HG03175 (cell line): ENCODE results near the gene PRKG2.
"Not testable (repeated sequence)": the region's sequence is repeated elsewhere in the genome, so short reads cannot be mapped to it uniquely, and the experiment has no call there.

Experiments
- ATAC-seq: cut with Tn5 transposase; IDR thresholded peaks from one replicate; pipeline ENCODE4 v1.9.1; 2021; ENCODE audit warnings: mild to moderate bottlenecking, moderate library complexity; ENCODE audit not compliant: unreplicated experiment

The PRKG2 gene

GRCh38 chr4:81164126-81164525 lies 50.9 kb downstream of the PRKG2 start:
- ATAC-seq = no peak

DNA sequence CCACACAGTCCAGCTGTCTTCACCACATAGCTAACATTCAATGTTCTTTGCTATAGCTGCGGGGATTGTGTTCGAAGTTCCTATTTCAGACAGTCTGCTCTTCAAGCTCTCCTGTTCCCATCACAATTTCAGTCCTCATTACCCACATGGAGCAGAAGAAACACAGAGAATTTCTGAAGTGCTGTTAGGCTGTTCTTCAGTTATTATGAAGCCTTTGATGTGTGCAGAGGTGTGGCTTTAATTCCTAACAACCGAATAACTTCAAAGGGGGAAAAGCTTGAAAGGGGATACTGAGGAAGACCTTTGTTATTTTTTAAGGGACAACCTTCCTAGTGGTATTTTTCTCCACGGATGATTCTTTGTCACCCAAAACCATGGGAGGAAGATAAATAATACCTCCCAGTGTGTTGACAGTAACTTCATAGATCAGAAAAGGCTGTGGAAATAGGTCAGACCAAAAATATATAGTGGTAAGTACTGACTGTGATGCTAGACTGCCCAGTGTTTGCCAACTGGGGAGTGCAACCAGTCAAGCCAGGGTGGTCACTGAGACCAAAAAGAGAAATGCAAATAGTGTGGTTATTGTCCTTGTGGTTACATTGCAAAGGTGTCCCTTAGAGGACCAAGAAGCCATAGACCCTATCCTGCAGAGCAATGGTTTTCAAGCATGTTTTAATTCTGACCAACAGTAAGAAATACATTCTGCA lies 52.1 kb downstream of the PRKG2 start:
- ATAC-seq = no peak

GRCh38 chr4:81153714-81154323 lies 61.2 kb downstream of the PRKG2 start:
- ATAC-seq = not testable (repeated sequence)

DNA sequence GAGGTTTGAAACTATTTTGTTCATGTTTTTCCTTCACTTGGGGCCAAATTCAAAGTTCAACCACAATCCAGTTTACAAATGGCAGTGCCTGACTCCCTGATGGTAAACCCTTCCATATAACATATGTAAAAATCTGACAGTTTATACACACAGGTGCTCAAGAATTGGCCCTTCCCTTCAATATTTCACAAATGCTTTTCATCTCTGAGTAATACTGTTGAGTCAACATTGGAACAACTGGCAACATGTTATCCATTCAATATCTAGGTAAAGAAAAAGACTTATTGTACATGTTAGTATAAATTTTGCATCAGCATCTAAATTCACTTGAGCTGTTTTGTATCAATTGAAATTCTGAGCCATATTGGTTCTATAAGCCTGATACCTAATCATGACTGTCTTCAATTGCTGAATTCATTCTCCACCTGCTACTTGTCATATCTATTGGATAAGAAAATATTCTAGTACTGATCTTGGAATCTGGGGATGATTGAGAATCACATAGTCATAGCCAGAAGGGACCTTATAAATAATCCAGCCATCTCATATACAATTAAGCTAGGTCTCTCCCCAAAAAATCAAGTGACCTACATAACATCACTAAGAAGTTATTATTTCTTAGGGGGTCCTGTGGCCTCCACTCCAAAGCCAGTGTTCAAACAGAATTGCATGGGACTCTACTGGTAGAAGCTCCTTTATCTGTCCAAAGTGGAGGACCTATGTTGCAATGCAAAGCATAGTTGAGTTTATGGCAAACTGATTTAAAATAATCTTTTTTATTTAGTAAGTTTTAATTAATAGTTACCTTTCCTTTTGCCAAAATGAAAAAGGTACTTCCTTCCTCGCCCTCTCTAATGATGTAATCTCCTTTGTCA lies 61.9 kb downstream of the PRKG2 start:
- no peak for ATAC-seq

GRCh38 chr4:81149976-81150375 lies 65.0 kb downstream of the PRKG2 start:
- ATAC-seq = no peak

DNA sequence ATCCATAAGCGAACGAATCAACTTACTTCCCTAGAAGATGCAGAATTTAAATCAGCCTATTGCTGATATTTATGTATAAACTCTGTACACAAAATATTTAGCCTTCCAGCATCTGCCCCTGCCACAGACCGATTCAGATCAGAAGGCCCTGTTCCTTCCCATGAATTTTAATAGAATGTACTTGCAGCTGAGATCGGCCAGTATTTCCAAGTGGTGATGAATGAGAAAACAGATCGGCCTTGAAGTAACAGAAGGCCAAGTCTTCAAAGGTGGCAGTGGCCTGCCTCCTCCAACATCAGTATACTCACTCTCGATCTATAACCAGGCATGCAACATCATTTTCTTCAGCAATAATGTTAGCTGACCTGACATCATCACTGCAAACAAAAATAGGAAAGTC lies 66.4 kb downstream of the PRKG2 start:
- ATAC-seq = no peak

DNA sequence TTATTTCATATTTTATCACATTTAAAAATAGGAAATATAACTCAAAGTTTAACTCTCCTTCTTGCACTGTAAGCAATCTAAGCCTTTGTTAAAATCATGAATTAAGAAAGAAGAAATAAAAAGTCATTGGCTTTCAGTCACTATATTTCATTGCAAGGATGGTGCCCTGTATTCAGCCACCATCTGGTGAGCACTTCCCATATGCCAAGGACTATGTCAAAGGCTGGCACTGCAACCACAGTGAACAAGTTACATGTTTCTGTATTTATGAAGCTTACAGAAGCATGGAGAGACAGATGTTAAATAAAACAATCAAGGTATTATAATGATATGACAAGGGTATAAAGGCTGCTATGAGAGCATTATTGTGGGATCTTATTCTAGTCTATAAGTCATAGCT lies 68.6 kb downstream of the PRKG2 start:
- no peak for ATAC-seq

DNA sequence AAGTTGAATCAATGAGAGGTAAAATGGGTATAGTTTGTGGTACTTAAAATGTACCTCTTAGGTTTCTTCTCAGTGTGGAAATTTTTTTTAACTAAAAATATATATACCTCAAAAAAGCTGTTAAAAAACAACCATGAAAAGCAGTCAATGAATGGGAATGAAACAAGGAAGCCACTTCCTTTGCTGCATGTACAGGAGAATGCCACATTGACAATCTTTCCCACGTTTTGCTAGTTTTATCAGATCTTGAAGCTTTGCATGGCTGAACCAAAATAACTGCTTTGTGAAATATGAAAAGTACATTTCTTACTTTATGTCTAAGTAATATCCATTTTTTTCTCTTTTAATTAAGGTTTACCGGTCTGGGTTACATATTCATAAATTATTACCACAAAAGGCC lies 71.8 kb downstream of the PRKG2 start:
- ATAC-seq = no peak

DNA sequence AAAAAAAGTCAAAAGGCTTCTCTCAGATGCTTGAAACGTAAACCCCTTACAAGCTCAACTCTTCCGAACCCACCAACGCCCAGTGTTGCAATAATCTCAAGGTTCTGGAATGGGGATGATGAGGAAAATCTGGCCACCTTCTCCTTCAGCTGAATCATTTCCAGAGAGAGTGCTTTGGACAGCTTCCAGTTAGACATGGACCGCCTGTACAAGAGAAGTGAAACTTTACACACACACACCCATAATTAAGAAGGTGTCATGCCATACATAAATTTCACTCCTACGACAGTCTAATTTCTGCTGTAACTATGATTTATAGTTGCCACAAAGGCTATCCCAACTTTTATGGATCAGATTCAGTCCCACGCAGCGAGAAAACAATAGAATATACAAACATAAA lies 72.3 kb downstream of the PRKG2 start:
- no peak for ATAC-seq

GRCh38 chr4:81137894-81138293 lies 77.1 kb downstream of the PRKG2 start:
- ATAC-seq = no peak

DNA sequence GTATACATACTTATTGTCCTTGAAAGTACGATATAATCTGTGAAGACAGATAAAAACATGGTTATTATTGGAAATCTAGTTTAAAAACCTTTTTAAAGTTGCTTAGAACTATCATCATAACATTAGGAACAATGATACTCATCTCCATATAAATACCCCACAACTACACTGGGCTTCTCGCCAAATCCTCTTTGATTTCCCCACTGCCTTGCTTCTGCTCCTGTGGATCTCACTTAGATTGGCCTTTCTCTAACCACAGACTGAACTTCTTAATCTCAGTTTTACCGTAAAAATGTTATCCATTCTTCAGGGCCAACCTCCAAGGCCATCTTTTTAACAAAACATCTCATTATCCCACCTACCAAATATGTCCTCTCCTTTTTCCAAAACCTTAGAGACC lies 77.6 kb downstream of the PRKG2 start:
- no peak for ATAC-seq

DNA sequence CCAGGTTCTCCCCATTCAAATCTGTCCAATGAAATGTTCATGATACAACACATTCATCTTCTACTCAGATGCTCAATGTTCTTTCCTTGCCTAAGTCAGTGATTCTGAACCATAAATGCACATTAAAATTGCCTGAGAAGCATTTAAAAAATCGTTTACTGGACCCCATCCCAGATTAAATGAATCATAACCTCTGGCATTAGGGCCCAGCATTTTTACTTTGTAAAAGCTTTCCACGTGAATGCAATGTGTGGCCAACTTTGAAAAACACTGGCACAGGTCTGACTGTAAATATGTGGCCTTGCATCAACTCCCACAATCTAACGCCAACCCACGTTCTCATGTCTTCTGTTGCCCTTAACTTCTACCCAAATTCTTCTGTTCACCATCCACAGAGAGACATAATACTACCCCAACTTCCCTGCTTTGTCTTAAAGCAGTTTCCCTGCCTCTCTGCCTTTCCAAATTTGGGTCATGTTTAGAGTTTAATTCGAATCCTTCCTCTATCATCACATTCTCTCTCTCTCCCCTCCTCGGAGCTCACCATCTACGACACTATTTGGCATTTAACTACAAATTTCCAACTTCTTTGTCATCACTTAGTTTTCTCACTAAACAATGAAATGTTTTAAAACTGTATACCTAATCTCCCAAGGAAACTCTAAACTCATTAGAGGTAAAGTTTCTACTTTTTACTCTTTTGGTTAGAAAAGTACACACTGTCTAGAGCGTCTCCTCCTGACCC lies 78.7 kb downstream of the PRKG2 start:
- ATAC-seq = no peak

- no peak for ATAC-seq
These were observed 79.5 kb downstream of the PRKG2 start for GRCh38 chr4:81135501-81135900.

DNA sequence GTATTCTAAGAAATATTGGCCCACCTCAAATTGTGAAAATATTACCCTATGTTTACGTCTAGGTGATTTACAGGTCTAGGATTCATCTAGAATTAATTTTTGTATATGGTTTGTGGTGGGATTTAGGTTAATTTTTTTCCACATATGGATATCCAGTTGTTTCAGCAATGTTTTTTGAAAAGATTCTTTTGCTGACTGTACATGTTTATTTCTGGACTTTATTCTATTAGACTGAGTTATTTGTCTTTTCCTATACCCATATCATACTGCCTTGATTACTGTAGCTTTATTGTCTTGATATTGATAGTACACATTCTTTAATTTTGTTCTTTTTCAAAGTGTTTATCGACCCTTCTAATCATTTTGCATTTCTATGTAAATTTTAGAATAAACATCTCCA lies 83.5 kb downstream of the PRKG2 start:
- ATAC-seq = no peak

GRCh38 chr4:81131066-81131465 lies 84.0 kb downstream of the PRKG2 start:
- ATAC-seq = no peak

DNA sequence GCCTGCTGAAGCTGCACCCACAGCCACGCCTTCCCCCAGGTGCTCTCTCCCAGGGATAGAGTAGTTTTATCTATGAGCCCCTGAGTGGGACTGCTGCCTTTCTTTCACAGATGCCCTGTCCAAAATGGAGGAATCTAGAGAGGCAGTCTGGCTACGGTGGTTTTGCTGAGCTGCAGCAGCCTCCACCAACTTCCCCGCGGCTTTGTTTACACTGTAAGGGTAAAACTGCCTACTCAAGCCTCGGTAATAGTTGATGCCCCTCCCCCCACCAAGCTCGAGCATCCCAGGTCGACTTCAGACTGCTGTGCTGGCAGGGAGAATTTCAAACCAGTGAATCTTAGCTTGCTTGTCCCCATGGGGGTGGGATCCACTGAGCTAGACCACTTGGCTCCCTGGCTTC lies 84.5 kb downstream of the PRKG2 start:
- ATAC-seq = no peak

DNA sequence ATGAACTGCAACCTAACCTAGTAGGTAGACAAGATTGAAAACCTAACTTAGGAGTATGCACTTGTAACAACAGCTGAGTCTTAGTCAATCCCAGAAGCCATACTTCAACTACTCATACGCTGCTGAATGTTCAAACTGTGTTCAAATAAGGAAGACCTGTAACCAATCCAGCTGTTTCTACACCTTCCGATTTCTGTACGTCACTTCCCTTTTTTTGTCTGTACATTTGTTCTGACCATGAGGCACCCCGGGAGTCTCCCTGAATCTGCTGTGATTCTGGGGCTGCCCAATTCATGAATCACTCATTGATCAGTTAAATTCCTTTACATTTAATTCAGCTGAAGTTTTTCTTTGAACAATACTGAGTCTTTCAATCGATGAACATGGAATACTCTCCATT lies 95.0 kb downstream of the PRKG2 start:
- no peak for ATAC-seq

- no peak for ATAC-seq
These were observed 96.9 kb downstream of the PRKG2 start for GRCh38 chr4:81118086-81118485.

DNA sequence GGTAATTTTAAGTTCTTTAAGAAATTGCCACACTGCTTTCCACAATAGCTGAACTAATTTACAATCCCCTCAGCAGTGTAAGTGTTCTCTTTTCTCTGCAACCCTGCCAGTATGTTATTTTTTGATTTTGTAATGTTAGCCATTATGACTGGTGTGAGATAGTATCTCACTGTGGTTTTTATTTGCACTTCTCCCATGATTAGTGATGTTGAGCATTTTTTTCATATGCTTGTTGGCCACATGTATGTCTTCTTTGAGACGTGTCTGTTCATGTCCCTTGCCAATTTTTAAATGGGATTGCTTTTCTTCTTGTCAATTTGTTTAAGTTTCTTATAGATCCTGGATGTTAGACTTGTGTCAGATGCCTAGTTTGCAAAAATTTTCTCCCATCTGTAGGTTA lies 98.5 kb downstream of the PRKG2 start:
- ATAC-seq = no peak

DNA sequence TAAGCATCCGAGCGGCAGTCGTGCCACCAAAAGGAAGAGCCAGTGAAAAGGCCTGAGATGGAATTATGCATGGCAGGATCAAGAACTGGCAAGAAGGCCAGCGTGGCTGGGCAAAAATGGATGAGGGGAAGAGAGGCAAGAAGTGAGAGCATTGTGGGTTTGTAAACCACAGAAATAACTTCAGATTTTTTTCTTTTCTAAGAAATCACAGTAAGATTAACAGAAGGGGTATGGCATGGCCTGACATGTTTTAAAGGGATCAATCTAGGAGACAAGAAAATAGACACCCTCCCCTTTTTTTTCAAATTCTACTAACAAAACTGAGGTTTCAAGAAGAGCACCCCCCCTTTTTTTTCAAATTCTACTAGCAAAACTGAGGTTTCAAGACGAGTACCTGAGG lies 102.0 kb downstream of the PRKG2 start:
- ATAC-seq = no peak

GRCh38 chr4:81109356-81109755 lies 105.7 kb downstream of the PRKG2 start:
- no peak for ATAC-seq
